IMR-90 (cell line): ENCODE results near the gene ATP8B4. TPM values are rescaled to one million over a fixed set of nuclear protein-coding genes. Genes with fewer than 3 reads are reported as not detected.

Experiments used
- ATAC-seq: fragments of 200-7000 bp; cut with Tn5 transposase; 2 replicates; pipeline ENCODE4 v1.9.1; 2020; ENCODE audit warnings: low read depth, mild to moderate bottlenecking, moderate library complexity
- BruUV-seq: library from RNA; stranded (reverse); fragments of 400-500 nt; replicated peaks from 2 replicates; lab custom pipeline; 2021; lab: Mats Ljungman, UMichigan
- CTCF ChIA-PET: fragments of 300-600 bp; formaldehyde crosslinking; extraction: SDS; loops from one replicate; lab custom pipeline; 2021; ENCODE audit warnings: antibody characterized with exemption; lab: Yijun Ruan, JAX
- POLR2A ChIA-PET: fragments of 300-600 bp; sonication (Branson Sonifier 250); formaldehyde crosslinking; loops from one replicate; lab custom pipeline; 2022; ENCODE audit warnings: antibody characterized with exemption; ENCODE audit not compliant: unreplicated experiment; lab: Charles Lee
- DNase-seq: peaks from one replicate; pipeline ENCODE4 v3.0.0; 2013
- H2AFZ ChIP-seq: replicated peaks from 2 replicates; pipeline ENCODE3; 2013; ENCODE audit warnings: low read length, mild to moderate bottlenecking; ENCODE audit not compliant: poor library complexity
- H2AK5ac ChIP-seq: 2 replicates; pipeline ENCODE4 v1.6.1; 2013; ENCODE audit warnings: low read depth, low read length, inconsistent platforms
- H2AK9ac ChIP-seq: replicated peaks from 2 replicates; pipeline ENCODE3; 2013; ENCODE audit warnings: mild to moderate bottlenecking, low read depth, low read length, moderate library complexity; ENCODE audit not compliant: poor library complexity
- H2BK120ac ChIP-seq: 2 replicates; pipeline ENCODE4 v1.6.1; 2013; ENCODE audit warnings: low read depth, low read length, inconsistent platforms
- H2BK15ac ChIP-seq: 3 replicates; pipeline ENCODE4 v1.6.1; 2013; ENCODE audit warnings: low read depth, low read length, inconsistent platforms
- H2BK20ac ChIP-seq: 2 replicates; pipeline ENCODE4 v1.6.1; 2013; ENCODE audit warnings: low read depth, mild to moderate bottlenecking, inconsistent platforms, low read length, moderate library complexity
- H2BK5ac ChIP-seq: 2 replicates; pipeline ENCODE4 v1.6.1; 2013; ENCODE audit warnings: mild to moderate bottlenecking, low read depth, low read length, inconsistent platforms; ENCODE audit not compliant: poor library complexity, severe bottlenecking
- H3K14ac ChIP-seq: replicated peaks from 2 replicates; pipeline ENCODE4 v1.6.1; 2013; ENCODE audit warnings: low read depth, low read length, inconsistent platforms
- H3K18ac ChIP-seq: 2 replicates; pipeline ENCODE4 v1.6.1; 2013; ENCODE audit warnings: low read depth, low read length, control low read depth
- H3K23ac ChIP-seq: 2 replicates; pipeline ENCODE4 v1.6.1; 2013; ENCODE audit warnings: low read depth, low read length, inconsistent platforms
- H3K27ac ChIP-seq: 2 replicates; pipeline ENCODE4 v1.5.1; 2013; ENCODE audit warnings: mild to moderate bottlenecking, control low read depth, low read length; ENCODE audit not compliant: insufficient read depth
- H3K27me3 ChIP-seq: 2 replicates; pipeline ENCODE4 v1.6.1; 2013; ENCODE audit warnings: low read length; ENCODE audit not compliant: control insufficient read depth, insufficient read depth
- H3K36me3 ChIP-seq: 2 replicates; pipeline ENCODE4 v1.6.1; 2013; ENCODE audit warnings: low read length, mixed read lengths; ENCODE audit not compliant: control insufficient read depth, insufficient read depth
- H3K4ac ChIP-seq: 2 replicates; pipeline ENCODE4 v1.6.1; 2013; ENCODE audit warnings: low read depth, low read length, inconsistent platforms
- H3K4me1 ChIP-seq: 2 replicates; pipeline ENCODE4 v1.6.1; 2013; ENCODE audit warnings: low read length, mixed read lengths; ENCODE audit not compliant: control insufficient read depth, insufficient read depth
- H3K4me2 ChIP-seq: 2 replicates; pipeline ENCODE4 v1.6.1; 2013; ENCODE audit warnings: low read depth, mild to moderate bottlenecking, control low read depth, low read length, moderate library complexity
- H3K4me3 ChIP-seq: 2 replicates; pipeline ENCODE4 v1.5.1; 2013; ENCODE audit warnings: low read depth, mild to moderate bottlenecking, control low read depth, low read length, moderate library complexity; ENCODE audit not compliant: insufficient read depth
- H3K56ac ChIP-seq: 2 replicates; pipeline ENCODE4 v1.6.1; 2013; ENCODE audit warnings: low read length, inconsistent platforms; ENCODE audit not compliant: insufficient read depth; ENCODE audit errors: extremely low read depth
- H3K79me1 ChIP-seq, 2 experiments: 2 replicates each; pipeline ENCODE4 v1.6.1; 2013; ENCODE audit warnings: low read length in 2 of 2, inconsistent platforms in 1 of 2, low read depth in 1 of 2
- H3K9ac ChIP-seq: 2 replicates; pipeline ENCODE4 v1.6.1; 2013; ENCODE audit warnings: low read depth, low read length, control low read depth
- H3K9me1 ChIP-seq: 2 replicates; pipeline ENCODE4 v1.6.1; 2013; ENCODE audit warnings: low read length, inconsistent platforms; ENCODE audit not compliant: insufficient read depth
- H3K9me3 ChIP-seq: 2 replicates; pipeline ENCODE4 v1.6.1; 2013; ENCODE audit warnings: low read length; ENCODE audit not compliant: control insufficient read depth, insufficient read depth
- H4K20me1 ChIP-seq: 2 replicates; pipeline ENCODE4 v1.6.1; 2013; ENCODE audit warnings: low read length, inconsistent platforms; ENCODE audit not compliant: insufficient read depth
- H4K5ac ChIP-seq: 2 replicates; pipeline ENCODE4 v1.6.1; 2013; ENCODE audit warnings: mild to moderate bottlenecking, low read depth, low read length, control low read depth
- H4K8ac ChIP-seq, 2 experiments: 2 replicates each; pipeline ENCODE4 v1.6.1; 2013; ENCODE audit warnings: low read depth in 2 of 2, low read length in 2 of 2, control low read depth in 1 of 2, inconsistent platforms in 1 of 2
- H4K91ac ChIP-seq: 2 replicates; pipeline ENCODE4 v1.6.1; 2013; ENCODE audit warnings: low read depth, low read length, inconsistent platforms; ENCODE audit not compliant: insufficient read depth
- MAFK ChIP-seq: IDR thresholded peaks from 2 replicates; pipeline ENCODE4 v1.6.1; 2012; ENCODE audit warnings: low read depth, low read length, improper control_type of control experiment
- MXI1 ChIP-seq: IDR thresholded peaks from 2 replicates; pipeline ENCODE4 v1.6.1; 2012; ENCODE audit warnings: low read depth, mild to moderate bottlenecking, low read length, moderate library complexity, borderline replicate concordance
- NFE2L2 ChIP-seq: fragments of 150-350 bp; IDR thresholded peaks from 2 replicates; pipeline ENCODE4 v1.6.1; 2016; ENCODE audit warnings: low read depth, mild to moderate bottlenecking, low read length
- RCOR1 ChIP-seq: IDR thresholded peaks from 2 replicates; pipeline ENCODE4 v1.6.1; 2012; ENCODE audit warnings: mild to moderate bottlenecking, low read length, improper control_type of control experiment; ENCODE audit not compliant: insufficient replicate concordance
- RFX5 ChIP-seq: IDR thresholded peaks from 2 replicates; pipeline ENCODE4 v1.8.0; 2012; ENCODE audit warnings: low read depth, mild to moderate bottlenecking, low read length, moderate library complexity
- WGBS, 2 experiments: methylation state at CpG; one replicate each; pipeline versions ENCODE4 v1.1.5 to v1.1.7; 2013; ENCODE audit warnings: missing lambda C conversion rate in 2 of 2; ENCODE audit not compliant: insufficient read length in 1 of 2; ENCODE audit errors: extremely low coverage in 2 of 2; 5-methylcytosine and 5-hydroxymethylcytosine counted together
- dilution Hi-C: fragments of 300-500 bp; cut with HindIII; formaldehyde crosslinking; loops from one replicate; pipeline ENCODE4 v1.14.3; 2018; ENCODE audit warnings: low sequenced_read_pairs; ENCODE audit not compliant: unreplicated experiment
- in situ Hi-C: fragments of 300-500 bp; cut with MboI; formaldehyde crosslinking; loops from 3 replicates; pipeline ENCODE4 v1.14.3; 2019; ENCODE audit warnings: low sequenced_read_pairs, inconsistent platforms, mixed read lengths
- intact Hi-C: fragments of 100-400 bp; cut with micrococcal nuclease; formaldehyde crosslinking; loops from 2 replicates; pipeline ENCODE4 v1.10.0; 2022
- polyA plus RNA-seq, 3 experiments: library from polyadenylated mRNA; depleted of rRNA; stranded (reverse); fragments of >200 nt; gene quantifications; 2 replicates each; pipeline ENCODE4 v1.2.3, GENCODE V29; 2012; ENCODE audit warnings: low replicate concordance in 1 of 3
- total RNA-seq: library from RNA; depleted of rRNA; stranded (reverse); fragments of >200 nt; gene quantifications from 2 replicates; pipeline ENCODE4 v1.2.3, GENCODE V29; 2012
- TF ChIP-seq, protein P1 (sequence below): conservative IDR thresholded peaks from 2 replicates; pipeline ENCODE4 v1.5.1; 2012; ENCODE audit warnings: mild to moderate bottlenecking, low read depth, low read length, improper control_type of control experiment
- TF ChIP-seq, protein P2 (sequence below): fragments of 150-350 bp; IDR thresholded peaks from 2 replicates; pipeline ENCODE4 v1.6.1; 2016; ENCODE audit warnings: low read depth, mild to moderate bottlenecking, low read length, moderate library complexity, borderline replicate concordance

The ATP8B4 gene
- total and polyA plus RNA-seq, 2 of the 4 experiments (the other 2 are of a cell fraction): 0.12 to 0.54 TPM

DNA sequence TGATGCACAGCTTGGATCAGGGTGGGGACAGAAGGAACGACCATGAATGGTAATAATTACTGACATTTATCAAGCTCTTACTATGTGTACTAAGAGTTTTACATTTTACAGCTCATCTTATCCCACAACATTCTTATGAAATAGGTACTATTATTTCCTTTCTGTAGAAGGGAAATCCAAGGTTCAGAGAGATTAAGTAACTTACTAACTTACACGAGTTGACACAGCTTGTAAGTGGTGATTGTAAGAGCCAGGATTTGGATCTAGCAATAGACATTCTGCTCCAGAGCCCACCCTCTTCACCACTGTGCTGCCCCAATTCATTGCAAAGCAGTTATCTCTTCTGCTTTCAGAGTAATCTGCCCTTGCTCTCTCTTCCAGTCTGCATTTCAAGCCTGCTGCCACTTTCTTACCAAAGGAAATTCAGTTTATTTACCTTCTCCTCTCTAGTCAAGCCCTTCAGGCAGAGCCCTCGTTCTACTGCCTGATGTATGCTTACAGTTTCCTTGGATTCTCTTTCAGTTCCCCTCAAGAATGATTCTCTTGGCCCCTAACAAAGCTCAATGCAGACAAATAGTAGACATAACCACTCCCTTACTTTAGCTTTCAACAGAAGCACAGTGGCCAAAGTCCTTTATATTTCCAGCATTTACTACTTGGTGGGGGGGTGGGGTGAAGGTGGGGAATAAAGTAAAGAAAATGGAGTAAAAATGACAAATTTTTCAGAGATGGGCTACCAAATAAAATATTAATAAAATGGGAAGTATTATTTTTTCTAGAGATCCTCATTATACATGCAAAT lies 65.8 kb downstream of the ATP8B4 start:
- Histone ChIP-seq H3K18ac (peak overlapping the region; percentile 40), H3K79me1 (0 out of 4 replicates have a peak, but pooled peaks cover 0 to 5% of the 10 kb centered on the region in 2 experiments), H3K27ac (peak overlapping the region; percentile 40; the same call in 1 of the 2 replicates), H2BK120ac (peak overlapping the region; percentile 89), H3K4ac (peak overlapping the region; percentile 76), H3K4me3 (no peak overlapping the region), H4K8ac (peak overlapping the region; percentile 38 to 76), H4K91ac (peak overlapping the region; percentile 77), H3K36me3 (no peaks in the 10 kb centered on the region), H2AK9ac (no peak overlapping the region), H3K9ac (peak overlapping the region; percentile 28; the same call in 1 of the 2 replicates), H4K5ac (peak overlapping the region; percentile 71), H3K4me2 (no peak overlapping the region; the same call in 1 of the 2 replicates), H2AFZ (peak overlapping the region; percentile 67), H3K23ac (peak overlapping the region; percentile 71), H2AK5ac (peak overlapping the region; percentile 81), H2BK5ac (peak overlapping the region; percentile 73), H3K9me1 (peaks cover 13% of the 10 kb centered on the region), H4K20me1 (no peaks in the 10 kb centered on the region), H3K27me3 (no peaks in the 10 kb centered on the region), H3K56ac (peak overlapping the region; percentile 20; the same call in 1 of the 2 replicates), H3K14ac (peak overlapping the region; percentile 73), H3K4me1 (peaks cover 27% of the 10 kb centered on the region), H3K9me3 (no peaks in the 10 kb centered on the region; the same call in none of the 2 replicates), H2BK15ac (peak overlapping the region; percentile 80), H2BK20ac (peak overlapping the region; percentile 92)
- dilution Hi-C loops: no loop called here
- no peak for DNase-seq
- CTCF ChIA-PET: interaction anchor here (1.1 kb wide), 1 partner anchor 818 kb away, joined by 3 read pairs; no protein-coding TSS in a partner anchor
- 83% methylated on average over 1 of the region's 3 CpGs; no CpG with 5 or more reads in 1 of the 2 experiments for WGBS, 2 experiments
- in situ Hi-C loops: loop anchor here (5.0 kb wide), 2 partner anchors 631 to 811 kb away; partner anchors contain the start of gene FGF7
- TF ChIP-seq, protein P1, sequence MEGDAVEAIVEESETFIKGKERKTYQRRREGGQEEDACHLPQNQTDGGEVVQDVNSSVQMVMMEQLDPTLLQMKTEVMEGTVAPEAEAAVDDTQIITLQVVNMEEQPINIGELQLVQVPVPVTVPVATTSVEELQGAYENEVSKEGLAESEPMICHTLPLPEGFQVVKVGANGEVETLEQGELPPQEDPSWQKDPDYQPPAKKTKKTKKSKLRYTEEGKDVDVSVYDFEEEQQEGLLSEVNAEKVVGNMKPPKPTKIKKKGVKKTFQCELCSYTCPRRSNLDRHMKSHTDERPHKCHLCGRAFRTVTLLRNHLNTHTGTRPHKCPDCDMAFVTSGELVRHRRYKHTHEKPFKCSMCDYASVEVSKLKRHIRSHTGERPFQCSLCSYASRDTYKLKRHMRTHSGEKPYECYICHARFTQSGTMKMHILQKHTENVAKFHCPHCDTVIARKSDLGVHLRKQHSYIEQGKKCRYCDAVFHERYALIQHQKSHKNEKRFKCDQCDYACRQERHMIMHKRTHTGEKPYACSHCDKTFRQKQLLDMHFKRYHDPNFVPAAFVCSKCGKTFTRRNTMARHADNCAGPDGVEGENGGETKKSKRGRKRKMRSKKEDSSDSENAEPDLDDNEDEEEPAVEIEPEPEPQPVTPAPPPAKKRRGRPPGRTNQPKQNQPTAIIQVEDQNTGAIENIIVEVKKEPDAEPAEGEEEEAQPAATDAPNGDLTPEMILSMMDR: no peak
- TF ChIP-seq NFE2L2 (no peak), MXI1 (no peak), RCOR1 (no peak), MAFK (no peak), RFX5 (no peak)
- TF ChIP-seq, protein P2, sequence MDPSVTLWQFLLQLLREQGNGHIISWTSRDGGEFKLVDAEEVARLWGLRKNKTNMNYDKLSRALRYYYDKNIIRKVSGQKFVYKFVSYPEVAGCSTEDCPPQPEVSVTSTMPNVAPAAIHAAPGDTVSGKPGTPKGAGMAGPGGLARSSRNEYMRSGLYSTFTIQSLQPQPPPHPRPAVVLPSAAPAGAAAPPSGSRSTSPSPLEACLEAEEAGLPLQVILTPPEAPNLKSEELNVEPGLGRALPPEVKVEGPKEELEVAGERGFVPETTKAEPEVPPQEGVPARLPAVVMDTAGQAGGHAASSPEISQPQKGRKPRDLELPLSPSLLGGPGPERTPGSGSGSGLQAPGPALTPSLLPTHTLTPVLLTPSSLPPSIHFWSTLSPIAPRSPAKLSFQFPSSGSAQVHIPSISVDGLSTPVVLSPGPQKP: no peak
- BruUV-seq: no TSS peak
- POLR2A ChIA-PET: interaction anchor here (1.4 kb wide), 1 partner anchor 432 kb away, joined by 4 read pairs; the partner anchor contains the start of gene DTWD1
- no peak for ATAC-seq
- intact Hi-C loops: loop anchor here (5.0 to 10.0 kb wide), 3 partner anchors 196 to 1191 kb away; partner anchors contain the start of gene COPS2
